Measurements from ENCODE around the gene GCAT.
A peak's percentile ranks its signal among the peaks of the same experiment; 100 is the strongest.

The GCAT gene

DNA sequence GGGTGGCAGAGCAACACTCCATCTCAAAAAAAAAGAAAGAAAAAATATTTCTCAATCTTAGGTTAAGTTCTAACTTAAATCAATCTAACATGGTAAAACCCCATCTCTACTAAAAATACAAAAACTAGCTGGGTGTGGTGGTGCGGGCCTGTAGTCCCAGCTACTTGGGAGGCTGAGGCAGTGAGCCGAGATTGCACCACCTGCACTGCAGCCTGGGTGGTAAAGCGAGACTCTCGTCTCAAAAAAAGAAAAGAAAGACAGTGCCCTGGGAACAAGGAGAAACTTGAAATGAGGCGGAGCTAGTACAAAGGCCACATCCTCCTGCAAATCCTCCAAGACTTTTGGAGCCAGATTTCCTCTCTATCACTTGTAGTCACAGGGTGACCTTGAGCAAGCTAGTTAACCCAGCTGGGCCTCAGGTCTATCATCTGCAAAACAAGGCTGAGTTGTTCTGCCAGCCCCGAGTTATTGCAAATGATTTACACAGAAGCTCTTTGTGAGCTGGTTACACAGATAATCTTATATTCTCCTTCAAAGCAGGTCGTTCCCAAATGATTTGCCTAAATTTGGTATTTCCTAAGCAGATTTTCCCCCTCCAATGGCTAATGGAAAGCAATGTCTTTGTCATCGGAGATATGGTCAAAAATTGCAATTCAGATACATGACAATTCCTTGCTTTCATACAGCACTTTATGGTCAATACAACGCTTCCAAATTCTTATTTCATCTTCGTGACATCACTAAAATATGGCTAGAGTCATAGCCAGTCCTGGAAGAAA lies 34.5 kb downstream of the GCAT start:
- no peak for DNase-seq (ENCODE audit: low read depth, low spot score)

DNA sequence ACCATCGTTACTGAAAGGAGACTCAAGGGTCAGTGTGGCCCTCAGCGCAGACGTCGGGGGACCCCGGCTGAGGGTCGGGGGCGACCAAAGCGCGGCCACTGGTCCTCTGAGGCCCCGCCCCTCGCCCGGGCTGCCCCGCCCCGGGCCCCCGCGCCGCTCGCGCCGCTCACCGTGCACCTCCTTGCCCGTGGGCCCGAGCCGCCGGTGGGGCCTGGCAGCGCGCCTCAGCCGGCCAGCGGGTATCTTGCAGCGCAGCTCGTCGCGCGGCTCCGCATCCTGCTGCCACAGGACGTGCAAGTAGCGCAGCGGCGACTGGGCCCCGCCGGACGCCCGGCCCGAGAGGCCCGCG lies 36.0 kb downstream of the GCAT start:
- no peak for DNase-seq (ENCODE audit: low read depth, low spot score)

DNA sequence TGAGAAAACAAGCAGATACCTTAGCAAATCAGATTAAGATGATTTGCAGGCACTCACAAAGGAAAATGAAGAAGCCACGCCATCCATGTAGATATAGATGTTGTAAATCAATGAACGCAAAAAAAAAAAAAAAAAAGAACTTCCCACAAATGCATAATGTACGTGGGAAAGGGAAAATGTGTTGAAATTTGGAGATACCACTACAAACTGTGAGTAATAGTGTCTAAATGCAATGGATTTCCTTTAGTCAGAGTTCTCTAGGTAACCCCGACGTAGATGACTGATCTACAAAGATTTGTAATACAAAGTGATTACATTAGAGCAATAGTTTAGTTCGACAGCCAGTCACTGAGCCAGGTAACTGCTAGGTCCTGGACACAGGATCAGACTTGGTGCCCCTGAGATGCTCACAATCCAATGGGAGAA lies 37.2 kb downstream of the GCAT start:
- no peak for DNase-seq (ENCODE audit: low read depth, low spot score)

DNA sequence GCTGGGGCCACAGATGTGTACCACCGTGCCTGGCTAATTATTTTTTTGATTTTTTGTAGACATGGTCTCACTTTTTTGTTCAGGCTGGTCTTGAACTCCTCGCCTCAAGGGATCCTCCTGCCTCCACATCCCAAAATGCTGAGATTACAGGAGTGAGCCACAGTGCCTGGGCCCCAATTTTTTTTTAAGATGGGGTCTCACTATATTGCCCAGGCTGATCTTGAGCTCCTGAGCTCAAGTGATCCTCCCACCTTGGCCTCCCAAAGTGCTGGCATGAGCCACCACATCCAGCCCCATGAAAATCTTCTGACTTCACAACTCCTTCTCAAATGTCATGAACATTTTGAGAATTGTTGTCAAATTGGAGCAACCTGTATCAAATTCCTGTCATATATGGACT lies 38.7 kb downstream of the GCAT start:
- no peak for DNase-seq (ENCODE audit: low read depth, low spot score)

DNA sequence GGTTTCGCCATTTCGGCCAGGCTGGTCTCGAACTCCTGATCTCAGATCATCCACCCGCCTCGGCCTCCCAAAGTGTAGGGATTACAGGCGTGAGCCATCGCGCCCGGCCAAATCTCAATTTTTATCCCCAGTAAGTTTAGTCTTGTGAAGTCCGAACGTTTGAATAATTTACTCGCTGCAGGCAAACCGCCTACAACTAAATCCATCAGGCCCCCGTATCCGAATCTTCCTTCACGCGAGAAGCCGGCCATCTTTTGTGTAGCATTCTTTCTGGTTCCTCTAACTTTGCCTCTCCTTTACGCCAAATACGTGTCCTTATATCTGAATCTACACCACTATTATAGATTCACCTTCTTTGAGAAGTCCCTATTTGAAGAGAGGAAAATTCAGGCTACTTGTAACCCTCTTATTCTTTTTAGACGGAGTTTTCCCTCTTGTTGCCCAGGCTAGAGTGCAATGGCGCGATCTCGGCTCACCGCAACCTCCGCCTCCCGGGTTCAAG lies 40.9 kb downstream of the GCAT start:
- DNase-seq (ENCODE audit: low read depth, low spot score) = no peak

DNA sequence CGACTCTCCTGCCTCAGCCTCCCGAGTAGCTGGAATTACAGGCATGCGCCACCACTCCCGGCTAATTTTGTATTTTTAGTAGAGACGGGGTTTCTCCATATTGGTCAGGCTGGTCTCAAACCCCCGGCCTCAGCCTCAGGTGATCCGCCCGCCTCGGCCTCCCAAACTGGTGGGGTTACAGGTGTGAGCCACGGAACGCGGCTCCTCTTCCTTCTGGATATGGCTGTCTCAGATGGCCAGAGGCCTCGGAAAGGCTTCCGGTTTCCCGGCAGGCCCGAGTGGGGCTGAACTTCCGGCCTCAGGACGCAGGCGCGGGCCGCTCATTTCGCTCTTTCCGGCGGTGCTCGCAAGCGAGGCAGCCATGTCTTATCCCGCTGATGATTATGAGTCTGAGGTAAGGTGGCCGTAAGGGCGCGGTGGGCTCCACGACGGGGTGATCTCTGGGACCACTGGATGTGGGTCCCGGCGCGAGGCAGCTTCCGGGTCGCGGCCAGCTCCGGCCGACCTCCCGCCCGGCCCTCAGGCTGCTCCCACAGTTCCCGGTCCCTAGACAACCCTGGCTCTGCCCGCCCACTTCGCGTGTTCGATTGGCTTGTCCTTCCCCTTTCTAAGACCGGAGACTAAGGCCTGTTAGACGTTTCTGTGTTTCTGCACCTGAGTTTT lies 41.5 kb downstream of the GCAT start, which contains the start of gene EIF3L:
TSS of gene EIF3L (plus strand) at position 331 of the 663 bp plus-strand sequence. CDS start at position 362, 31 bp downstream.
- peak; percentile 65 for DNase-seq (ENCODE audit: low read depth, low spot score)

DNA sequence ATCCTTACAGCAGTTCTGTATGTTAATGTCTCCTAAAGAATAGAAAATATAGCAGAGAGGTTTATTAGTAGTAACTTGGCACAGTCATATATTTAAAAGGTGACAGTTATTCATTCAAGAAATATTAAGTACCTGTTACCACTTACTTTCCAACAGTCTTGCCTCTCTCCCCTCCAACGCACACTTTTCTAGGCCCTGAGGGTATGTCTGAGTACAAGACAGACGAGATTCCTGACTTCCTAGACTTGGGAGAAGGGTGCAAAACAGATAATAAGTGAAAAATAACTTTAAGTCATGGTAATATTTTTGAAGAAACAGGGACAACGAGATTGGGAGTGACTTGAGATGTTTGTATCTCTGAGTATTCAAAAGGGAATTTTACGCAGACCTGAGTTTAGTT lies 43.1 kb downstream of the GCAT start:
- DNase-seq (ENCODE audit: low read depth, low spot score) = no peak

DNA sequence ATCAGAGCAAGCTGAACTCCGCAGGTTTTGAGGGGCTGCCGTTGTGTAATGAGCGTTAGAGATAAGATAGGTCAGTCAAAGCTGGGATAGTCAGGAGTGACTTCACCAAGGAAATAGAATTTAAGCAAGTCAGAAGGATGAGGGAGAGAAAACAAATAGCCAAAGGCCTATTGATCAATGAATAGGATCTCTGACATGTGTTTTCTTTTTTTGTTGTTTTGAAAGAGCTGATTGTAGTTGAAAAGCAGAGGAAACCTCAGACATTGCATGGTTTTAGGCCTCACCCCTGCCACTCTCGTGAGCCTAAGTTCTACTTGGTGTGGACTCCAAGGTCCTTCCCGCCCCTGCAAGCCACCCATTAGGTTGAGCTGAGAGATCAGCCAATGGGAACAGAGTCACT lies 44.7 kb downstream of the GCAT start:
- DNase-seq (ENCODE audit: low read depth, low spot score) = no peak

DNA sequence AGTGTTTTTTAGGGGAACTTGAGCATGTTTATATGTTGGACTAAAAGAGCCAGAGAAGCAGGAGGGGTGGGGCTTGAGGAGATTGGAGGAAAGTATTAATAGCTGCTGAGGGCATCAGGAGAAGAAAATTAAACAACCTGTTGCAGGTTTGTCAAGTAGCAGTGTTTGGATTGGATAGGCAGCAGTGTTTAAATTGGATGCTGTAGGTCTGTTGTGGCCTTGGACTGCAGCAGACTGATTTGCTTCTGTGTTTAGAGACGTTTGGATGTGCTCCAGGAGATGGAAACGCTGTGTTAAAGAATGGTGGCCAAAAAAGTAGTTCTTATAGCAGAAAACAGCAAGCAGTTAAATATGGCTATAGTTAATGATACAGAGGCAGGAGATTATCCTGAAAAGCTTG lies 47.2 kb downstream of the GCAT start:
- no peak for DNase-seq (ENCODE audit: low read depth, low spot score)

DNA sequence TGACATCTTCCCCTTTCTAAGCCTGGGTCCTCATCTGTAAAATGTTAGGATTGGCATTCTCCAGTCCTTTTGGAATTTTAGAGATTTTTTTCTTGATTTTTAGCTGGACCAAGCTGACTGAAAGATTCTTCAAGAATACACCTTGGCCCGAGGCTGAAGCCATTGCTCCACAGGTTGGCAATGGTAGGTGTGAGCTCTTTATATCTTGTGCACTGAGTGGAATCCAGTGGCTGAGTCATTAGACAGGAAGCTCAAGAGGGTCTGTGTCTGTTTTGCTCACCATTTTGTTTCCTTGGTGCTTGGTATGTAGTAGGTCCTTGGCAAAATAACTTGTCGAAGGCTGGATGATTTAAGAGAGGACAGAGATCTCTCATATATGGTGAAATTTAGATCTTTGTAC lies 47.7 kb downstream of the GCAT start:
- no peak for DNase-seq (ENCODE audit: low read depth, low spot score)

DNA sequence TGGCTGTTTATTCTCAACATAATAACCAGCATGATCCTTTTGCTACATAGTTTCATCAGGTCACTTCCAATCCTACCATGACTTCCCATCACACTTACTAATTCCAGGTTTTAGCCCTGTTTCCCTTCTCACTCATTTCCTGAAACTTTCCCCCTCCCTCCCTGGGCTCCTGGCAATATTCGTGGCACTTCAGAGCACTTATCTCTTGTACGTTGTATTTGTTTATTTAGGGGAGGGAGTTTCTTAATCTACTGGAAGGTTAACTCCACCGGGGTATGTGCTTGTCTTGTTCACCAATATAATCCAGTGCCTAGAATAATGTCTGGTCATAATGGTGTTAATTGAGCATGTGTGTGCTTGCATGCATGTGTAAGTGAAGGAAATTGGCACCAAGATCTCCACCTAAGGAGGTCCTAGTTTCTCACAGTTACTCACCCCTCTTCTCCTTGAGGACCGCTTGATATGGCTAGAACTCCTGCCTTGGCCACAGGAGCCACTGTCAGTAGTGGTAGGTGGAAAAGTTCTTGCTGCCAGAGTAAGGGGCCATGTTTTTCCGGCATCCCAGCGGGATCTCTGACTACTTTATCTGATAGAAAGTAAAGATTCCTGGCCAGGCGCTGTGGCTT lies 53.2 kb downstream of the GCAT start:
- no peak for DNase-seq (ENCODE audit: low read depth, low spot score)

DNA sequence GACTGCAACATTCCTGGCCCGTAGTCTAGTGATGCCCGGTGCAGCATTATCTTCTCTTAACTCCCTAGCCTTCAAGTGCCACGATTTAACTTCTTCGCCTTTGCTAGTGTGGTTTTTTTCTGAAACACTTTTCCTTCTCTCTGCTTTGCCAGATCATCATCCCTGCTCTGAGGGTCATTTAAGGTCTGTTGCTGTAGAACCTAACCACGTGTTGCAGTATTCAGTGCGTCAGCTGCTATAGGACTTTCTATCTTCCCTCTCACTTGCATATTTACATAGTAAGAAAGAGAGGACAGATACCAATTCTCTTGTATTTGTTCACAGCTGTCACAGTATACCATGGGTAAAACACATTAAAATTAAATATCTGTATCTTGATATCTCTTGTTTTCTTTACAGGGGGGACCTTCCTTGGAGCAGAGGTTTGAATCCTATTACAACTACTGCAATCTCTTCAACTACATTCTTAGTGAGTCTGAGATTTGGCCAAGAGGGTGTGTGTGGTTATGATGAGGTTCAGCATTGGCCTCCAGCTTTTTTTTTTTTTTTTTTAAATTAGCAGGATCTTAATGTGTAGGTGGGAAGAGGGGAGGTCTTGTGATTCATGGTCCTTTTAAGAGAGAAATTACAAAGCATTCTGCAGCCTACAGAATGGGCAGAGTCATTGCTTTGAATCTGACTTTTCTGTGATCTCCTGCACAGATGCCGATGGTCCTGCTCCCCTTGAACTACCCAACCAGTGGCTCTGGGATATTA lies 55.0 kb downstream of the GCAT start:
- no peak for DNase-seq (ENCODE audit: low read depth, low spot score)

DNA sequence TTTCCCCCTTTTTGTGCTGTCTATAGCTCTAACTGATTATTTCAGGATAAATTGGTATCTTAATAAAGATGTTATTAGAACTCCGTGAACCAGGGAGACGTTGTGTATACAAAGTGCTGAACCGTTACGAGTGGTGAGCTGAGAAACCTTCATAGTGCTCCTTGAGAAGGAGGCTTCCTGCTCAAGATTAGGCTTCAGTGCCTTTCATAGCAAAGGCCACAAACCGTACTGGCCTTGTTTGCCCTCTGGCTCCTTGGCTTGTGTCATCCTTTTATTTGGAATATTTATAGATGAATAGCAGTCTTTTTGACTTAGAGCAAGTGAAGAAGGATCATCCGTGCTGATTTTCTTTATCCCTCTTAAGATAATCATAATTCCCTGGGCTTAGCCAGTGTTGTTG lies 57.8 kb downstream of the GCAT start:
- DNase-seq (ENCODE audit: low read depth, low spot score) = no peak
